Umbilical cord (tissue), 2 donors: Measurements from ENCODE around the gene EXOC1L. TPM values are rescaled to one million over a fixed set of nuclear protein-coding genes. Genes with fewer than 3 reads are reported as not detected.

Experiments used
- DNase-seq: peaks from one replicate; pipeline ENCODE4 v3.0.0-alpha.2; 2015; ENCODE audit warnings: low spot score
- total RNA-seq: library from RNA; depleted of rRNA; stranded (reverse); fragments of >200 nt; gene quantifications from one replicate; pipeline ENCODE4 v1.2.3, GENCODE V29; 2014; ENCODE audit warnings: low replicate concordance; ENCODE audit not compliant: insufficient read depth

The EXOC1L gene
- total RNA-seq, 1 donor from 2014 or later: not detected

GRCh38 chr4:55884093-55884850 is 64.7 kb downstream of the EXOC1L start:
- DNase-seq: no peak

GRCh38 chr4:55884851-55885219 is 65.2 kb downstream of the EXOC1L start:
- DNase-seq: no peak

Other genes starting within 250 kb of the EXOC1L start
- gene PDCL2, start 227.5 kb upstream of the EXOC1L start, total RNA-seq: not detected
- not detected for gene NMU, start 183.5 kb upstream of the EXOC1L start, total RNA-seq
- gene EXOC1, start 33.9 kb downstream of the EXOC1L start, total RNA-seq: 51.3 TPM
- gene CEP135, start 129.2 kb downstream of the EXOC1L start, total RNA-seq: 28.6 TPM